ENCODE results near the gene DNAJC18. TPM values are rescaled to one million over a fixed set of nuclear protein-coding genes. Genes with fewer than 3 reads are reported as not detected.
A peak's percentile ranks its signal among the peaks of the same experiment; 100 is the strongest.

Gene DNAJC18
- total RNA-seq, 2 experiments from 2014 or later, result 7.5 to 8.7 TPM

GRCh38 chr5:139457241-139457640 lies 17.9 kb upstream of the DNAJC18 start:
- Histone ChIP-seq H3K9me3 (ENCODE audit: control insufficient read depth in 1 of 2, insufficient read depth in 1 of 2, low read length in 2 of 2) (no peaks in the 10 kb centered on the region), H3K36me3 (ENCODE audit: insufficient read depth, low read length) (no peaks in the 10 kb centered on the region), H3K27ac (ENCODE audit: low read depth in 1 of 2, low read length in 2 of 2) (no peak overlapping the region), H3K4me1 (ENCODE audit: insufficient read depth, low read length) (peaks cover 75% of the 10 kb centered on the region), H3K27me3 (ENCODE audit: control insufficient read depth in 1 of 2, insufficient read depth in 2 of 2, low read length in 2 of 2) (no peaks in the 10 kb centered on the region), H3K4me3 (ENCODE audit: low read length) (no peak overlapping the region)
- H3K27me3 Mint-ChIP-seq, result no peaks in the 10 kb centered on the region
- H3K36me3 Mint-ChIP-seq (ENCODE audit: low read depth), result no peaks in the 10 kb centered on the region
- no peaks in the 10 kb centered on the region for H3K9me3 Mint-ChIP-seq
- no peak for ATAC-seq (ENCODE audit: poor library complexity)
- intact Hi-C loops (cut with DNase I, micrococcal nuclease), result no loop called here
- peak overlapping the region; percentile 89 for H3K27ac Mint-ChIP-seq
- peaks cover 80% of the 10 kb centered on the region for H3K4me1 Mint-ChIP-seq (ENCODE audit: low read depth)
- ChIA-PET CTCF (interaction anchor here (3.0 kb wide), 1 partner anchor 35 kb away, joined by 17 read pairs; no protein-coding TSS in a partner anchor), POLR2A (interaction anchor here (1.4 to 3.8 kb wide), 5 partner anchors 13 to 54 kb away, joined by 5 to 26 read pairs (median 16); partner anchors contain the start of genes DNAJC18, SMIM33, SPATA24 and STING1)
- TF ChIP-seq CTCF (IDR thresholded peaks at IDR 0.05), result no peak
- DNase-seq, result no peak
- no peak overlapping the region for H3K4me3 Mint-ChIP-seq

GRCh38 chr5:139456776-139457175 lies 17.5 kb upstream of the DNAJC18 start:
- DNase-seq, result no peak
- H3K27me3 ChIP-seq (ENCODE audit: control insufficient read depth in 1 of 2, insufficient read depth in 2 of 2, low read length in 2 of 2), result no peaks in the 10 kb centered on the region
- peaks cover 76% of the 10 kb centered on the region for H3K4me1 Mint-ChIP-seq (ENCODE audit: low read depth)
- intact Hi-C loops (cut with DNase I, micrococcal nuclease), result no loop called here
- TF ChIP-seq CTCF (IDR thresholded peaks at IDR 0.05), result no peak
- no peaks in the 10 kb centered on the region for H3K27me3 Mint-ChIP-seq
- ATAC-seq (ENCODE audit: poor library complexity), result no peak
- no peaks in the 10 kb centered on the region for H3K36me3 ChIP-seq (ENCODE audit: insufficient read depth, low read length)
- H3K36me3 Mint-ChIP-seq (ENCODE audit: low read depth), result no peaks in the 10 kb centered on the region
- no peak overlapping the region for H3K4me3 Mint-ChIP-seq
- no peak overlapping the region for H3K27ac ChIP-seq (ENCODE audit: low read depth in 1 of 2, low read length in 2 of 2)
- H3K9me3 Mint-ChIP-seq, result no peaks in the 10 kb centered on the region
- POLR2A ChIA-PET, result interaction anchor here (1.4 to 3.8 kb wide), 2 partner anchors 18 to 25 kb away, joined by 4 to 26 read pairs; partner anchors contain the start of gene DNAJC18
- peaks cover 75% of the 10 kb centered on the region for H3K4me1 ChIP-seq (ENCODE audit: insufficient read depth, low read length)
- CTCF ChIA-PET, result no interaction called here
- H3K9me3 ChIP-seq (ENCODE audit: control insufficient read depth in 1 of 2, insufficient read depth in 1 of 2, low read length in 2 of 2), result no peaks in the 10 kb centered on the region
- H3K4me3 ChIP-seq (ENCODE audit: low read length), result no peak overlapping the region
- peak overlapping the region; percentile 89 for H3K27ac Mint-ChIP-seq

DNA sequence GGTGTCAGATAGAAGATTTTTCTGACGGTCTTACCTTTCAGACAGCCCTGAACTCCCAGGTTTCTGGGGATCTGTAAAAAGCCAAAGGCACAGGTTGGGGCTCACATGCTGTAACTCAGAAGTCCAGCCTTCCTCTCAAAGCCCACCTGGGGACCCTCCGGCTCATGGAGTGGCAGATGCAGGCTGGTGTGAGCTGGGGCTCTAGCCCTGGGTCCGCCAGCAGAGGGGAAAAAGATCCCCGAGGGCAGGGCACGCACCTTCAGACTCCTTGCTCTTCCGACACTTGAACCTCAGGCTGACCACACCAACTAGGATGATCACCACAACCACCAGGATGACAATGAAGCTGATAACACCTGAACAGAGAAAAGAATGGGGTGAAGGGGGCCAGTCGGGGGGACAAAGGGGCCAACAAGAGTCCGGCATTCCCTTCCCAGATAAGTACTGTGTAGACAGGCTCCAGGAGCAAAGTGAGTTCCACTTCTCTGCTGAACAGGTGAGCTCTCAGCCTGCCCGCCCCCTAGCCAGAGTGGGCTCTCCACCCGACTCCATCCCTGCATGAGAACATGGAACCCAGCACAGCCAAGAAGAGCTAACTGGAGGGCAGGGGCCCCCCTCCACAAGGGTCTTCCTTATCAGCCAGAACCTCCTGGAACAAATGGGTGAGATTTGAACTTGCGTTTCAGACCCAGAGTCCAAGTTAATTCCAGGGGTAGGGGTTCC lies 15.4 kb upstream of the DNAJC18 start:
- H3K36me3 Mint-ChIP-seq (ENCODE audit: low read depth), result no peaks in the 10 kb centered on the region
- TF ChIP-seq CTCF (IDR thresholded peaks at IDR 0.05), result no peak

More for the DNA sequence above, 15.4 kb upstream of the DNAJC18 start:
- Histone ChIP-seq H3K36me3 (ENCODE audit: insufficient read depth, low read length) (no peaks in the 10 kb centered on the region), H3K4me3 (ENCODE audit: low read length) (no peak overlapping the region), H3K4me1 (ENCODE audit: insufficient read depth, low read length) (peaks cover 67% of the 10 kb centered on the region), H3K9me3 (ENCODE audit: control insufficient read depth in 1 of 2, insufficient read depth in 1 of 2, low read length in 2 of 2) (no peaks in the 10 kb centered on the region), H3K27ac (ENCODE audit: low read depth in 1 of 2, low read length in 2 of 2) (peak overlapping the region in 1 of 2 donors; percentile 1), H3K27me3 (ENCODE audit: control insufficient read depth in 1 of 2, insufficient read depth in 2 of 2, low read length in 2 of 2) (no peaks in the 10 kb centered on the region)
- H3K4me3 Mint-ChIP-seq, result no peak overlapping the region
- ATAC-seq (ENCODE audit: poor library complexity) (no peak), DNase-seq (no peak)
- no peaks in the 10 kb centered on the region for H3K27me3 Mint-ChIP-seq
- peaks cover 55% of the 10 kb centered on the region for H3K4me1 Mint-ChIP-seq (ENCODE audit: low read depth)
- POLR2A ChIA-PET, result interaction anchor here (0.8 to 1.4 kb wide), 2 partner anchors 16 to 21 kb away, joined by 3 to 4 read pairs; partner anchors contain the start of gene DNAJC18
- intact Hi-C loops (cut with DNase I, micrococcal nuclease), result no loop called here
- CTCF ChIA-PET, result interaction anchor here (1.6 kb wide), 1 partner anchor 32 kb away, joined by 6 read pairs; no protein-coding TSS in a partner anchor
- H3K9me3 Mint-ChIP-seq, result no peaks in the 10 kb centered on the region
- peak overlapping the region; percentile 89 for H3K27ac Mint-ChIP-seq

All from CD4-positive, alpha-beta T cell (primary cell).